NCI-H1092 treated with DMSO at 0.1 percent for 48 hours (cell line): ENCODE data around the gene TMEM88.
"Not testable (repeated sequence)": the region's sequence is repeated elsewhere in the genome, so short reads cannot be mapped to it uniquely, and the experiment has no call there.

ENCODE experiments used
- DNase-seq: peaks from one replicate; lab custom pipeline; 2025; lab: John Stamatoyannopoulos, UW

TMEM88 gene

GRCh38 chr17:7856011-7856810 lies 1.3 kb downstream of the TMEM88 start:
- no peak for DNase-seq

- peak; percentile 99 for DNase-seq
Measured at GRCh38 chr17:7856811-7857712, 2.2 kb downstream of the TMEM88 start, which contains the start of gene NAA38. Gene NAA38, minus strand, starts transcription at chr17:7857559. Its CDS starts 96 bp downstream, at chr17:7857463.

GRCh38 chr17:7857713-7858521 lies 3.1 kb downstream of the TMEM88 start, which contains the start of gene CYB5D1:
Gene CYB5D1, plus strand, starts transcription at chr17:7858003. Its CDS starts 132 bp downstream, at chr17:7858135.
- DNase-seq: peak; percentile 95

- DNase-seq: no peak
Measured at GRCh38 chr17:7858522-7858810, 3.6 kb downstream of the TMEM88 start.

GRCh38 chr17:7859028-7859427 lies 4.2 kb downstream of the TMEM88 start:
- no peak for DNase-seq

- DNase-seq: peak; percentile 36
Measured at GRCh38 chr17:7862692-7863437, 8.0 kb downstream of the TMEM88 start.

GRCh38 chr17:7864384-7864783 lies 9.5 kb downstream of the TMEM88 start:
- not testable (repeated sequence) for DNase-seq

- DNase-seq: no peak
Measured at GRCh38 chr17:7864995-7865650, 10.3 kb downstream of the TMEM88 start.

GRCh38 chr17:7867881-7868329 lies 13.0 kb downstream of the TMEM88 start:
- DNase-seq: no peak

- DNase-seq: no peak
Measured at GRCh38 chr17:7873051-7873450, 18.2 kb downstream of the TMEM88 start.

GRCh38 chr17:7875804-7876370 lies 21.0 kb downstream of the TMEM88 start:
- no peak for DNase-seq

GRCh38 chr17:7878234-7878633 lies 23.4 kb downstream of the TMEM88 start:
- no peak for DNase-seq

- no peak for DNase-seq
Measured at GRCh38 chr17:7880076-7880868, 25.4 kb downstream of the TMEM88 start.

GRCh38 chr17:7881276-7882054 lies 26.6 kb downstream of the TMEM88 start:
- peak; percentile 89 for DNase-seq

- DNase-seq: peak; percentile 89
Measured at GRCh38 chr17:7882068-7882467, 27.2 kb downstream of the TMEM88 start.

GRCh38 chr17:7882629-7883028 lies 27.8 kb downstream of the TMEM88 start:
- DNase-seq: peak; percentile 43

- DNase-seq: peak; percentile 21
Measured at GRCh38 chr17:7883781-7884386, 29.0 kb downstream of the TMEM88 start.
